ENCODE measurements around the gene RFC2.

The RFC2 gene

DNA sequence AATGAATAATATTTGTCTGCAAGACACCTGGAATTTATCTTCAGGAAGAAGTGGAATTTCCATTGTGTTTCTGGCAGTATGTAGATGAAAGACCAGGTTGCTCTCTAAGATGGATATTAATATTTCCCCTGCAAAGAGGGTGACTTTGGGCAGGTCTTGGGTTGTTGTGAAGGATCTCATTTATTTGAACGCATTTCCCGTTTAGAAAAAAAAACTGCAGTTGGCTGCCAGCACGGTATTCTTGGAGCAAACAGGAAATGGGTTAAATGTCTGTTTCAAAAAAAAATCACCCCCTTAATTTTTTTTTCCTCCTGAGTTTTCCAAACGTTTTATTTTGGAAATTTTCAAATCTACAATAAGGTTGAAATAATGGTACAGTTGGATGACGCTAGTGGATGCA lies 68.6 kb downstream of the RFC2 start:
- no peak for DNase-seq

- no peak for DNase-seq
Measured at GRCh38 chr7:74185016-74185415, 69.2 kb downstream of the RFC2 start.

DNA sequence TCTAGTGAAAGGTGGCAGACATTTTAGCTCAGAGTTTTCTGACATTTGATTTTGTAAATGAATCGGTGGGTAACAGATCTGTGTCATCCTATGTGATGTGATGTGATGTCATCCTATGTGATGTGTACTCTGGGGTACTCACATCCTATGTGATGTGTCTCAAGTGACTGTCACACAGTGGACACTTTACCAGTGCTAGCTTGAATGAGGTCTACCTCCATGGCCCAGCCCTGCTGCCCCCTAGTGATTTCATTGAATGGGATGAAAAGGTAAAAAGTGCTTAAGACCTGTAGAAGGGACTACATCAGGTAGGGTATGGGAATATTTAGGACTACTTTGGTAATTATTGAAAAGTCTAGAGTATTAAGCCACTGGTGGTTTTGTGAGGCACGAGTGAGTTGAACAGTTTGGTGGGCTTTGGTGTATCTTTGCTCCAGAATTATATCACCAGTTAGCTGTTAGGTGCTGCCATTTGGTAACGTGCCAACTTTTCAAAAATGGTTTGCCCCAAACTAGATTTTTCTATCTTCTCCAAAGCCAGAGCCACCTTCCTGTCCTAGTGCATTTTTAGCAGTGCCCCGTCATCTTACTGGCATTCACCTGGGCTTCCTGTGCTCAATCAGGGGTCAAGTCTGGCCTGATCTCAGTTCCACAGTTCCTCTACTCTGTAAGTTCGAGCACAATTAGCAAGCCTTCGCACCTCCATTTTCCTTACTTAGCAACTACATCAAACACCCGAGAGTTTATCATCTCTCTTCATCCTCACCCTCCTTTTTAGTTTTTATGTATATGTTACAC lies 70.3 kb downstream of the RFC2 start:
- no peak for DNase-seq

DNA sequence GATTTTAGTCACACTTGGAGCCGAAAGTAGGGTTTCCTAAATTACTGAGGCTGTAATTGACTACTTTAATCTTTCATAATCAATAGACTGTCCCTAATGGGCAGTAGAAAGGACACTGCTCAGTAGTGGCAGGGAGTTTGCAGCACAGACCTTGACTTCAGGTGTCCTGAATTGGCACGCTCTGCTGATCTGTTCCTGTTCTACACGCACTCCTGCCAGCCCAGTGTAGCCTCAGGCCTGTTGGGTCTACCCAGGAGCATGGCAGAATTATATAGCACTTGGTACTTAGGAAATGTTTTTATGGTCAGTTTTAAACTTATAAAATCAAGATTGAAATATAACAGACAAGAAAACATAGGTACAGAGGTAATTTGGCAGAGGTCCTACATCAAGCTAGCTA lies 71.1 kb downstream of the RFC2 start:
- DNase-seq: no peak

DNA sequence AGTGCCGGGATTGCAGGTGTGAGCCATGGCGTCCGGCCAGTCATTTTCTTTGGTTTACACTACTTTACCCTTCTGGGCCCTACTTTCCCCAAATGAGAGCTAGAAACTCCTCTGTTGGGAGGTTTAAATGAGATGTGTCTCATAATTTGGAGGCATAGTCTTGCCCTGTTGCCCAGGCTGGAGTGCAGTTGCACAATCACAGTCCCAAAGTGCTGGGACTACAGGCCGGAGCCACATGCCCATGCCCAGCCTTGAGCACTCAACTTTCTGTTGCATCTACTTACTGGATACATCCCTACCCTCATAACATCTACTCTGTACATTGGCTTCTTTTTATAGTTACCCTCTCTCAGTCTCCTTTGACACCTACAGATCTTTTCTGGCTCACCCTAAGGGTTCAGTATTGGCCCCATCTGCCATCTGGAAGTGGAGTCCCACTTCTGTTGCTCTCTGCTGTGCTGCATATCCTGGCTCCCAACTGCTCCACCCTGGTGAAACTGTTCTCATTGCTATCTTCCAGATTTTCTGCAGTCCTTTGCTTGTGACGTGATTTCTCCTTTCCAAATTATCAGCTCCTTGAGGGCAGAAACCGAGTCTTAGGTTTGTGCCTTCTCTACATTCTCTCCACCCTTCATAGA lies 71.6 kb downstream of the RFC2 start:
- DNase-seq: no peak

DNA sequence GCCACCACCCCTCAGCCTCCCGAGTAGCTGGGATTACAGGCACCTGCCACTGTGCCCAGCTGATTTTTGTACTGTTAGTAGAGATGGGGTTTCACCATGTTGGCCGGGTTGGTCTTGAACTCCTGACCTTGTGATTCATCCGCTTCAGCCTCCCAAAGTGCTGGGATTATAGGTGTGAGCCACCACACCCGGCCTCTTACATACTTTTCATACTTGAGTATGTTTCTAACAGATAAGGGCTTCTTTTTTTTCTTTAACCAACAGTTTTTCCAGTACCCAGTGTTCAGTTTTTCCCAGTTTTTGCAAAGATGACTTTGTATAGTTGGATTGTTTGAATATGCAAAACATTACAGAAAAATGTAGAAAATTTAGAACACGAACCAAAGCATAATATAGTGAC lies 72.4 kb downstream of the RFC2 start:
- DNase-seq: no peak
